ENCODE measurements around the gene ZNF662. TPM values are rescaled to one million over a fixed set of nuclear protein-coding genes. Genes with fewer than 3 reads are reported as not detected.
"Not testable (repeated sequence)": the region's sequence is repeated elsewhere in the genome, so short reads cannot be mapped to it uniquely, and the experiment has no call there.

The ZNF662 gene
- total RNA-seq, 2 experiments from 2014 or later: 0.39 to 0.64 TPM

DNA sequence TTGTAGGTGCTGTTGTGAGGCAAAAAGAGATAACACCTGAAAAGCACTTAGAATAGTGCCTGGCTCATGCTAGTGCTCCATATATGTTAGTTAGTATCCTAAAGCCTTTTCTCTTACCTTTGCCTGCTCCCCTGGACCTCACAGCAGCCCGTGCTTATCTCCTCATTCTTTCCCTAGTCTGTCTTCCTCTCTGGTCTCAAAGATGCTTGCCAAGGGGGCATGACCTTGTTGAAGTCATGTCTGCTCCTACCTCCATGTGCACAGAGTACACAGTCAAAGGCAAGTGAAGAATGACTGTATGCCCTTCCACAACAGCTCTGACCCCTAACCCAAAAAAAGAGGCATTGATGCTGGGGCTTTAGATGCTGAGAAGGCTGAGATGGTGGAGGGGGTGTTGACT is 29.5 kb upstream of the ZNF662 start:
- CTCF ChIA-PET: interaction anchor here (0.5 to 0.6 kb wide), 2 partner anchors 17 to 38 kb away, joined by 3 read pairs; no protein-coding TSS in a partner anchor
- no peaks in the 10 kb centered on the region for H3K9me3 Mint-ChIP-seq
- intact Hi-C loops (cut with micrococcal nuclease): no loop called here
- no peak overlapping the region for H3K4me3 Mint-ChIP-seq
- POLR2A ChIA-PET: no interaction called here
- H3K27ac Mint-ChIP-seq: no peak overlapping the region
- peaks cover 8% of the 10 kb centered on the region for H3K4me1 Mint-ChIP-seq (ENCODE audit: low read depth)
- no peaks in the 10 kb centered on the region for H3K27me3 Mint-ChIP-seq
- DNase-seq: no peak
- H3K36me3 Mint-ChIP-seq: no peaks in the 10 kb centered on the region

DNA sequence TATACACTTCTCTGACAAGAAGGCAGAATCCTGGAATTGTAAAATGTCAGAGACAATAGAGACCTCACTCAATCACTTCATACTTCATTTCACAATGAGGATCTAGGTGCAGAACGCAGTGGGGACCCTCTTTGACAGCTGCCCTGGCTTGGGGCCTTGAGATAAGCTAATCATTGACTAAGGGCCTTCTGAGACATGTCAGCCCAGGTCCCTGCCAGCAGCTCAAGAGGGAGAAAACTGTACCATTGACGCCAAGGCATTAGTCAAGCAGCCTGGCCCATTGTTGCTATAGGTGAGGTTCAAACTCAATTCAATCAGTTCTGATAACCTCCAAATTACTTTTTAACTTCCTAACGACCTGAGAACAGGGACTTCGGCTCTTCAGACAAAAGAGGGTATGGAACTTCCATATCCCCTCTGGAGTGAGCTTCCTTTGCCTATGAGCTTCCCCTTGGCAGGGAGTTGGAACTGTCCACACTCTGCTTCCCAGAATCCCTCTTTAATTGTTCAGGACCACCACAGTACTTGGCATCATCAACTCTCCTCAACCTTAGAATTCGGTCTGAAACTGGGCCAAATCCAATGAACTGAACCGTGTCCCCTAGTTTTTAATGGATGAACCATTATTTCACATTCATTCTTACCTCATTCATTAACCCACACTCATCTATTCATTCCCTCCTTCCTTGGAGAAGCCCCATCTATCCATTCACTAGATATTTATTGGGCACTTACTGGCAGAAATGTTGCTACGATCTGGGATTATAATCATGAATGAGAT is 28.8 kb upstream of the ZNF662 start:
- no peak for DNase-seq
- CTCF ChIA-PET: interaction anchor here (0.6 to 2.5 kb wide), 3 partner anchors 16 to 95 kb away, joined by 3 to 16 read pairs (median 10); no protein-coding TSS in a partner anchor
- no peak overlapping the region for H3K27ac Mint-ChIP-seq

DNA sequence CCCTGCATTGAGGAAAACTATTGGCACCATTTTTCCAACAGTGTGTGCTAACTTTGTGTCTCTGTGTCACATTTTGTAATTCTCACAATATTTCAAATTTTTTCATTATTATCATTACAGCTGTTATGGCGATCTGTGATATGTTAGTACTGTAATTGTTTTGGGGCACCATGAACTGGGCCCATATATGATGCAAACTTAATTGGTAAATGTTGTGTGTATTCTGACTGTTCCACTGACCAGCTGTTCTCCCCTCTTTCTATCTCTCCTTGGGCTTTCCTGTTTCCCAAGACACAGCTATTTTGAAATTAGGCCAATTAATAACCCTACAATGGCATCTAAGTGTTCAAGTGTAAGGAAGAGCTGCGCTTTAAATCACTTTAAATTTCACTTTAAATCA is 28.1 kb upstream of the ZNF662 start:
- Mint-ChIP-seq H3K9me3 (no peaks in the 10 kb centered on the region), H3K27ac (no peak overlapping the region), H3K4me1 (ENCODE audit: low read depth) (peaks cover 10% of the 10 kb centered on the region), H3K36me3 (no peaks in the 10 kb centered on the region), H3K4me3 (no peak overlapping the region), H3K27me3 (no peaks in the 10 kb centered on the region)
- POLR2A ChIA-PET: no interaction called here
- intact Hi-C loops (cut with micrococcal nuclease): no loop called here
- no peak for DNase-seq
- CTCF ChIA-PET: interaction anchor here (0.6 to 2.5 kb wide), 5 partner anchors 42 to 815 kb away, joined by 3 to 16 read pairs (median 7); no protein-coding TSS in a partner anchor

More for the DNA sequence above, 28.8 kb upstream of the ZNF662 start:
- POLR2A ChIA-PET: no interaction called here
- intact Hi-C loops (cut with micrococcal nuclease): no loop called here
- H3K4me3 Mint-ChIP-seq: no peak overlapping the region
- H3K36me3 Mint-ChIP-seq: no peaks in the 10 kb centered on the region
- no peaks in the 10 kb centered on the region for H3K9me3 Mint-ChIP-seq
- peaks cover 10% of the 10 kb centered on the region for H3K4me1 Mint-ChIP-seq (ENCODE audit: low read depth)
- H3K27me3 Mint-ChIP-seq: no peaks in the 10 kb centered on the region

DNA sequence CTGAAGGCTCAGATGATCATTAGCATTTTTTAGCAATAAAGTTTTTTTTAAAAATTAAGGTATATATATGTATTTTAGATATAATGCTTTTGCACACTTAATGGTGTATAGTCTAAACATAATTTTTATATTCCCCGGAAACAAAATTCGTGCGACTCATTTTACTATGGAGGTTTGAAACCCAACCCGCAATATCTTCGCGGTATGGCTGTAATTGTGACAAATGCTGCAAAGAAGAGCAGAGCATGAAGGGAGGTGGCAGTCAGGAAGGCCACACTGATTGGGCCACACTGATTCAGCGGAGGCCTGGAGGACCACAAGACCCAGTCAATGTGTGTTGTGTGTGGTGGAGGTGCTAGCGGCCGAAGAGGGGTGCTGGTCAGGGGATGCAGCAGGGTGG is 25.8 kb upstream of the ZNF662 start:
- POLR2A ChIA-PET: no interaction called here
- no peak for DNase-seq
- intact Hi-C loops (cut with micrococcal nuclease): loop anchor here (2.0 kb wide), 1 partner anchor 107 kb away; the partner anchor contains the start of gene CCDC13
- H3K27ac Mint-ChIP-seq: no peak overlapping the region
- H3K36me3 Mint-ChIP-seq: no peaks in the 10 kb centered on the region
- no peaks in the 10 kb centered on the region for H3K9me3 Mint-ChIP-seq
- CTCF ChIA-PET: no interaction called here
- peaks cover 10% of the 10 kb centered on the region for H3K4me1 Mint-ChIP-seq (ENCODE audit: low read depth)
- H3K4me3 Mint-ChIP-seq: peak overlapping the region; percentile 76
- peaks cover under 1% of the 10 kb centered on the region for H3K27me3 Mint-ChIP-seq

DNA sequence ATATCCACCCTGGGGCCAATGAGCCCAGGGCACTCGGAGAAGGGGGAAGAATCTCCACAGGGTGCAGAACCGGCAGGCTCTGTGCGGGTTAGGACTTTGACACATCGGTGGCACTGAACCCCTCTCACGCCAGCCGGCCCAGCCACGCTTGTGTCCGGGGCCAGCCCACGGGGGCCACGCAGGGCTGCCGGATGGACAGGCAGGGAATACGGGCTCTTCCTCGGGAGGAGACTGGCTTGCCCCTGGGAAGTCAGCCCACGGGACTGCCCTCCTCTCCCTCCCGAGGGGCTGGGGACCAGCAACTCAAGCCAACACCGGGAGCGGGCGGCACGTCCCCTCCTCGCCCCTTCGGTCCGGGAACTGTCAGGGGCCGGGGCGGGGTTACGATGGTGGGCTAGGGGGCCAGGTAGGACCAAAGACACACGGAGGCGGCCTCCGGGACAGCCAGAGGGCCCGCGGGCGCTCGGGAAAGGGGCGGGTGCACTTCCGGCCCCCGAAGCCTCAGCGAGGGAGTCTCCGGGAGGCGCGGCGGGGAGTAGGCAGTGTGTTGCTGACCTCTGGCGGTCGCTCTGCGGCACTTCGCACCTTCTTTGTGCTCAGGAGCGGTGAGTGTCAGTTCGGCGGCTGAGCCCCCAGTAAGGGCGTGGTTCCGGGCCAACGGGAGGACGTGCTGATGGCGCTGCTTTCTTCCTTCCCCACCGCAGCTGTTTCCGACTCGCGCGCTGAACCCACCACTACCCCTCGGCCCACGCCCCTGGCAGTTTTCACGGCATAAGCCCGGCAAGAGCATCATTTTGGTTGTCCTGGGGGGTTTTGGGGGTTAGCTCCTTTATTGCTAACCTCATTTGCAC is 25.1 kb upstream of the ZNF662 start:
- H3K27ac Mint-ChIP-seq: no peak overlapping the region
- DNase-seq: peak; percentile 93
- peak overlapping the region; percentile 76 for H3K4me3 Mint-ChIP-seq
- peaks cover 1% of the 10 kb centered on the region for H3K27me3 Mint-ChIP-seq
- intact Hi-C loops (cut with micrococcal nuclease): loop anchor here (1.0 to 2.0 kb wide), 3 partner anchors 50 to 108 kb away; partner anchors contain the start of gene CCDC13
- H3K36me3 Mint-ChIP-seq: no peaks in the 10 kb centered on the region
- H3K4me1 Mint-ChIP-seq (ENCODE audit: low read depth): peaks cover 10% of the 10 kb centered on the region
- ChIA-PET CTCF (interaction anchor here (0.7 to 3.4 kb wide), 9 partner anchors 42 to 378 kb away, joined by 3 to 24 read pairs (median 6); partner anchors contain the start of gene VIPR1), POLR2A (interaction anchor here (0.5 kb wide), 1 partner anchor 414 kb away, joined by 3 read pairs; no protein-coding TSS in a partner anchor)
- H3K9me3 Mint-ChIP-seq: no peaks in the 10 kb centered on the region

DNA sequence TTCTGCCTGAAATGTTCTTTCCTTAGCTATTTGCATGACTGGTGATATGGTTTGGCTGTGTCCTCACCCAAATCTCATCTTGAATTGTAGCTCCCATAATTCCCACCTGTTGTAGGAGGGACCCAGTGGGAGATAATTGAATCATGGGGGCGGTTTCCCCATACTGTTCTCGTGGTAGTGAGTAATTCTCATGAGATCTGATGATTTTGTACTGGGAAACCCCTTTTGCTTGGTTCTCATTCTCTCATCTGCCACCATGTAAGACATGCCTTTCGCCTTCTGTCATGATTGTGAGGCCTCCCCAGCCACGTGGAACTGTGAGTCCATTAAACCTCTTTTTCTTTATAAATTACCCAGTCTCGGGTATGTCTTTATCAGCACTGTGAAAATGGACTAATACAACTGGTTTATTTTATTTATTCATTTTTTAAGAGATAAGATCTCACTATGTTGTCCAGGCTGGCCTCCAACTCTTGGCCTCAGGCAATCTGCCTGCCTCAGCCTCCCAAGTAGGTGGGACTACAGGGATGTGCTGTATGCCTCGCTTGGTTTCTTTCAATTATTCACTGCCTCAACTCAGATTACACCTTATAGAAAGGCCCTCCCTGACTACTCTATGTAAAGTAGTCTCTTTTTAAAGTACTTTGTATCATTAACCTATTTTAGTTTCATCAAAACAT is 22.6 kb upstream of the ZNF662 start:
- POLR2A ChIA-PET: not testable (repeated sequence)
- CTCF ChIA-PET: interaction anchor here (2.9 to 3.4 kb wide), 2 partner anchors 52 to 104 kb away, joined by 16 to 24 read pairs; no protein-coding TSS in a partner anchor

DNA sequence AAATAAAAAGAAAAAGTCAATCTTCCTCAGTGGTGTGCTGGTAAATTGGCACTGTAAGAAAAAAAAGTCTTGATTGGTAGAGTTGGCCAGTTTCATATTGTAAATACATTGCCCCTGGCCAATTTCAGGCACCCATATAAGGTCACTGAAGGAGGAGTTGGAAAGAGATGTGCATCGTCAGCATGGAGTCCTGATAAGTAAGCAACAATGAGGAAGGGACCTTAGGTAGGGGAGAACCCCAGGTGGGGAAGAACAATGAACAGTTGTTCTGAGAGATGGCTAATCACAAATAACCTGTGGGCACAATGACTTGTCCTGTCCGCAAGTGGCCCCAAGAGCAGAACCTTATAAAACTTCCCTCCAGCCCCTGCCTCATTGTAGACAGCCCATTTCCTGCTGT is 21.6 kb upstream of the ZNF662 start:
- H3K4me1 Mint-ChIP-seq (ENCODE audit: low read depth): peaks cover 10% of the 10 kb centered on the region
- H3K4me3 Mint-ChIP-seq: no peak overlapping the region
- CTCF ChIA-PET: interaction anchor here (1.1 kb wide), 1 partner anchor 53 kb away, joined by 3 read pairs; no protein-coding TSS in a partner anchor
- no peak overlapping the region for H3K27ac Mint-ChIP-seq
- no peak for DNase-seq
- H3K9me3 Mint-ChIP-seq: no peaks in the 10 kb centered on the region
- POLR2A ChIA-PET: interaction anchor here (0.5 kb wide), 1 partner anchor 18 kb away, joined by 5 read pairs; no protein-coding TSS in a partner anchor
- peaks cover 9% of the 10 kb centered on the region for H3K27me3 Mint-ChIP-seq
- intact Hi-C loops (cut with micrococcal nuclease): no loop called here
- H3K36me3 Mint-ChIP-seq: no peaks in the 10 kb centered on the region

More for the DNA sequence above, 22.6 kb upstream of the ZNF662 start:
- H3K36me3 Mint-ChIP-seq; H3K4me1 Mint-ChIP-seq (ENCODE audit: low read depth); H3K27me3 Mint-ChIP-seq; DNase-seq; H3K27ac Mint-ChIP-seq; H3K9me3 Mint-ChIP-seq; H3K4me3 Mint-ChIP-seq; intact Hi-C loops (cut with micrococcal nuclease): not testable (repeated sequence)

DNA sequence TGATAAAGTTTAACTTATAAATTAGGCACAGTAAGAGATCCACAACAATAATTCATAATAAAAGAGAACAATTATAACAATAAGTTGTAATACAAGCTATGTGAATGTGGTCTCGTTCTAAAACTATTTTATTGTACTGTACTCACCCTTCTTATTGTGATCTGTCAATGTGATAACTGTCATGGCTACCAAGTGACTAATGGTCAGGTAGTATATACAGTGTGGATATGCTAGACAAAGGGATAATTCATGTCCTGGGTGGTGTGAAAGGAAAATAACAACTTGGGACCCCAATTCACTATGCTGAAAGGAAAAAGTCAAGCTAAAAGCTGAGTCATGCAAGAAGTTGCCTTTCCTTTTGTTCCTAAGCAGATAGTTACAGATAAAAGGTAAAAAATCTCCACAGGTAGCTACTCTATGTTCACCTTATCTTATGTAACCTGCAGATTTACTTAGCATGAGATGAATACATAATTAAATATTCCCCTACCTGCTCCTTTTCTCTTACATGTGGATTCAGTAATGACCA is 19.6 kb upstream of the ZNF662 start:
- CTCF ChIA-PET: no interaction called here
- POLR2A ChIA-PET: no interaction called here
- intact Hi-C loops (cut with micrococcal nuclease): no loop called here
- DNase-seq: no peak
- H3K36me3 Mint-ChIP-seq: no peaks in the 10 kb centered on the region
- no peak overlapping the region for H3K27ac Mint-ChIP-seq
- H3K4me3 Mint-ChIP-seq: no peak overlapping the region
- peaks cover 3% of the 10 kb centered on the region for H3K4me1 Mint-ChIP-seq (ENCODE audit: low read depth)
- H3K27me3 Mint-ChIP-seq: peaks cover 9% of the 10 kb centered on the region
- H3K9me3 Mint-ChIP-seq: no peaks in the 10 kb centered on the region

DNA sequence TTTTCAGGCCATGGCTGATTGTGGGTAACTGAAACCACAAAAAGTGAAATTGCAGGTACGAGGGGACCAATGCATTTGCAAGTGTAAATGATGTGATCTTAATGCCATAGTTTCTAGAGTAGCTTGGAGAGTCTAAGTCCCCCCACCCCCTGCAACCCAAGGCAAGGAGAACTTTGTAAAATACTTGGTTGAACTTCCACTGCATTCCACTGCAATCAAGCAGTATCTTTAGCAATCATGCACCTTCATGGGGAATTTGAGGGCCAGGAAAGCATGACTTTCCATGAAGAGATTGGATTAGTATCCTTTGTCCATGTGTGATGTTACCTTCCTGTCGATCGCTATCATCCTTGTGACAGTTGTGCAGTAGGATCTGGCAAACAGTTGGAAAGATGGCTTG is 18.9 kb upstream of the ZNF662 start:
- ChIA-PET POLR2A (no interaction called here), CTCF (no interaction called here)
- H3K4me1 Mint-ChIP-seq (ENCODE audit: low read depth): no peaks in the 10 kb centered on the region
- no peak overlapping the region for H3K27ac Mint-ChIP-seq
- no peaks in the 10 kb centered on the region for H3K36me3 Mint-ChIP-seq
- no peak for DNase-seq
- no peaks in the 10 kb centered on the region for H3K9me3 Mint-ChIP-seq
- H3K27me3 Mint-ChIP-seq: peaks cover 9% of the 10 kb centered on the region
- H3K4me3 Mint-ChIP-seq: no peak overlapping the region
- intact Hi-C loops (cut with micrococcal nuclease): no loop called here

DNA sequence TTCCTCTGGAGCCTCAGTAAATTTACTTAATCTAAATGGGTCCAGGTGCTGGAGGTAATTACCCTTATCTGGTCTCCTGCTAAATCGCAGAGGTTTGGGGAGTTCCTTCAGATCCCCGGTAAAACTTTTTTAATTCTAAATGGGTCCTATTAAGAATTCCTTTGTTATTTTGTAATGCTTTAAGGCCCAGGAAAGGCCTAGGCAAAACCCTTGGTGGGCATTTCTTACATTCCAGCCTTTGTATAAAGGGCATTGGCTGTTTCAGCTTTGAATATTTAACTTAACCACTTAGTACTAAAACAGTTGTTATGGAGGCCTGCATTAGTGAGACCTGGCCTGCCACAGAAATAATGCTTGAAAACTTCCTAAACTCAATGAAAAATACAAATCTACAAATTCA is 14.9 kb upstream of the ZNF662 start:
- peaks cover 8% of the 10 kb centered on the region for H3K27me3 Mint-ChIP-seq
- intact Hi-C loops (cut with micrococcal nuclease): no loop called here
- DNase-seq: no peak
- no peaks in the 10 kb centered on the region for H3K4me1 Mint-ChIP-seq (ENCODE audit: low read depth)
- no peak overlapping the region for H3K4me3 Mint-ChIP-seq
- no peak overlapping the region for H3K27ac Mint-ChIP-seq
- ChIA-PET CTCF (no interaction called here), POLR2A (no interaction called here)
- no peaks in the 10 kb centered on the region for H3K36me3 Mint-ChIP-seq
- H3K9me3 Mint-ChIP-seq: no peaks in the 10 kb centered on the region

DNA sequence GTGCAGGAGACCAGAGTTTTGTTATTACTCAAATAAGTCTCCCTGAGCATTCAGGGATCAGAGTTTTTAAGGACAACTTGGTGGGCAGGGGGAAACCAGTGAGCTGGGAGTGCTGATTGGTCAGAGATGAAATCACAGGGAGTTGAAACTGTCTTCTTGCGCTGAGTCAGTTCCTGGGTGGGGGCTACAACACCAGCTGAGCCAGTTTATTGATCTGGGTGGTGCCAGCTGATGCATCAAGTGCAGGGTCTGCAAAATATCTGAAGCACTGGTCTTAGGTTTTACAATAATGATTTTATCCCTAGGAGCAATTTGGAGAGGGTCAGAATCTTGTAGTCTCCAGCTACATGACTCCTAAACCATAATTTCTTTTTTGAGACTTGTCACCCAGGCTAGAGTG is 13.8 kb upstream of the ZNF662 start:
- intact Hi-C loops (cut with micrococcal nuclease): no loop called here
- no peaks in the 10 kb centered on the region for H3K9me3 Mint-ChIP-seq
- no peak for DNase-seq
- ChIA-PET CTCF (no interaction called here), POLR2A (no interaction called here)
- no peak overlapping the region for H3K4me3 Mint-ChIP-seq
- H3K4me1 Mint-ChIP-seq (ENCODE audit: low read depth): no peaks in the 10 kb centered on the region
- no peaks in the 10 kb centered on the region for H3K36me3 Mint-ChIP-seq
- peaks cover 8% of the 10 kb centered on the region for H3K27me3 Mint-ChIP-seq
- no peak overlapping the region for H3K27ac Mint-ChIP-seq

Data from activated CD4-positive, alpha-beta memory T cell treated with anti-CD3 and anti-CD28 coated beads for 36 hours (primary cell).